C4-2B (cell line): ENCODE measurements around the gene KDM6B.

ENCODE experiments used
- H3K27ac ChIP-seq: fragments of 450-650 bp; 2 replicates; pipeline ENCODE4 v1.5.1; 2017
- CTCF ChIP-seq: fragments of 450-650 bp; conservative IDR thresholded peaks from 2 replicates; pipeline ENCODE4 v1.5.1; 2017; ENCODE audit warnings: mild to moderate bottlenecking
- ZFX ChIP-seq: fragments of 450-650 bp; IDR thresholded peaks from 2 replicates; pipeline ENCODE4 v1.6.1; 2017

KDM6B gene

GRCh38 chr17:7823581-7824001 lies 10.4 kb upstream of the KDM6B start:
- TF ChIP-seq ZFX, result no peak
- TF ChIP-seq CTCF, result no peak

GRCh38 chr17:7824021-7824924 lies 9.7 kb upstream of the KDM6B start:
- H3K27ac ChIP-seq, result no peak overlapping the region
- TF ChIP-seq ZFX, result no peak
- TF ChIP-seq CTCF, result no peak

More at GRCh38 chr17:7823581-7824001, 10.4 kb upstream of the KDM6B start:
- no peak overlapping the region for H3K27ac ChIP-seq

GRCh38 chr17:7825206-7825990 lies 8.6 kb upstream of the KDM6B start:
- peak overlapping the region; percentile 7; the same call in 1 of the 2 replicates for H3K27ac ChIP-seq
- TF ChIP-seq CTCF, result peak; percentile 64
- TF ChIP-seq ZFX, result no peak

GRCh38 chr17:7830616-7831015 lies 3.4 kb upstream of the KDM6B start:
- no peak overlapping the region for H3K27ac ChIP-seq
- TF ChIP-seq CTCF (no peak), ZFX (no peak)

- no peak overlapping the region for H3K27ac ChIP-seq
These were observed 2.8 kb upstream of the KDM6B start for GRCh38 chr17:7831233-7831632.

GRCh38 chr17:7832431-7832830 lies 1.6 kb upstream of the KDM6B start:
- peak overlapping the region; percentile 100; the same call in 1 of the 2 replicates for H3K27ac ChIP-seq
- TF ChIP-seq ZFX, result no peak
- TF ChIP-seq CTCF, result no peak

More at GRCh38 chr17:7831233-7831632, 2.8 kb upstream of the KDM6B start:
- TF ChIP-seq CTCF (no peak), ZFX (no peak)
